ENCODE results near the gene PRM1. TPM values are rescaled to one million over a fixed set of nuclear protein-coding genes. Genes with fewer than 3 reads are reported as not detected.

The PRM1 gene
- total RNA-seq, 1 experiment from 2014 or later: not detected

DNA sequence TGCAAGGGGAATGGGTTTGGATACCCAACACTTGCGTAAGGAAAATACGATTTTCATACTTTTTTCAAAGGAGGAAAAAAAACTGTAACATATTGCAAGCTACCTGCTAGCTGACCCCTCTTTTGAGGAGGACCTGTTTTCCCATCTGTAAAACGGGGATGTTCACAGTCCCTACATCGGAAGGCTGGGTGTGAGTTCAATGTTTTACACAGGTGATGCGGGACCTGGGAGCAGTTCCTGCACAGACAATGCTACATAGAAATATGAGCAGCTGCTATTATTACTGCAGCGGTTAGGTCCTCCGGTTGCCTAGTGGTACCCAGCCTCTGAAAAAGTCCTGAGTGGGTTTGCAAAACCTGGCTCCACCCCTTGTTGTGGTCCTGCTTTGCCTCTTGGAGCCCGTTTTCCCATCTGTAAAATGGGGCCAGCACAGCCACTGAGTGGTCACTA lies 28.6 kb downstream of the PRM1 start:
- no peak overlapping the region for H3K27ac ChIP-seq (ENCODE audit: low read length)
- H3K9me3 ChIP-seq (ENCODE audit: control insufficient read depth, insufficient read depth, low read depth, low read length): no peaks in the 10 kb centered on the region
- in situ Hi-C loops (cut with HindIII; ENCODE audit: low pct_unique_long_range_greater_than_20kb, low sequenced_read_pairs) (no loop called here), intact Hi-C loops (cut with micrococcal nuclease; ENCODE audit: unreplicated experiment) (no loop called here)
- H3K36me3 ChIP-seq (ENCODE audit: control insufficient read depth, insufficient read depth, low read length): no peaks in the 10 kb centered on the region
- ATAC-seq (no peak), DNase-seq (ENCODE audit: low read depth, low spot score) (no peak)
- ChIA-PET CTCF (no interaction called here), POLR2A (no interaction called here)
- H3K4me3 ChIP-seq (ENCODE audit: low read depth in 2 of 2, low read length in 2 of 2): no peak overlapping the region
- BruUV-seq (replicated peaks): no TSS peak
- no peaks in the 10 kb centered on the region for H3K27me3 ChIP-seq (ENCODE audit: control insufficient read depth, insufficient read depth, low read length)
- H3K4me1 ChIP-seq (ENCODE audit: control insufficient read depth, insufficient read depth, low read length): peaks cover 8% of the 10 kb centered on the region; the same call in 1 of the 2 replicates
- no peak for TF ChIP-seq CTCF (IDR thresholded peaks at IDR 0.05)

GRCh38 chr16:11251525-11252481 lies 29.3 kb downstream of the PRM1 start:
- peaks cover 8% of the 10 kb centered on the region; the same call in 1 of the 2 replicates for H3K4me1 ChIP-seq (ENCODE audit: control insufficient read depth, insufficient read depth, low read length)
- H3K4me3 ChIP-seq (ENCODE audit: low read depth in 2 of 2, low read length in 2 of 2): no peak overlapping the region
- DNase-seq (ENCODE audit: low read depth, low spot score) (no peak), ATAC-seq (no peak)
- in situ Hi-C loops (cut with HindIII; ENCODE audit: low pct_unique_long_range_greater_than_20kb, low sequenced_read_pairs): no loop called here
- no peaks in the 10 kb centered on the region for H3K27me3 ChIP-seq (ENCODE audit: control insufficient read depth, insufficient read depth, low read length)
- intact Hi-C loops (cut with micrococcal nuclease; ENCODE audit: unreplicated experiment): no loop called here
- TF ChIP-seq, protein P1, sequence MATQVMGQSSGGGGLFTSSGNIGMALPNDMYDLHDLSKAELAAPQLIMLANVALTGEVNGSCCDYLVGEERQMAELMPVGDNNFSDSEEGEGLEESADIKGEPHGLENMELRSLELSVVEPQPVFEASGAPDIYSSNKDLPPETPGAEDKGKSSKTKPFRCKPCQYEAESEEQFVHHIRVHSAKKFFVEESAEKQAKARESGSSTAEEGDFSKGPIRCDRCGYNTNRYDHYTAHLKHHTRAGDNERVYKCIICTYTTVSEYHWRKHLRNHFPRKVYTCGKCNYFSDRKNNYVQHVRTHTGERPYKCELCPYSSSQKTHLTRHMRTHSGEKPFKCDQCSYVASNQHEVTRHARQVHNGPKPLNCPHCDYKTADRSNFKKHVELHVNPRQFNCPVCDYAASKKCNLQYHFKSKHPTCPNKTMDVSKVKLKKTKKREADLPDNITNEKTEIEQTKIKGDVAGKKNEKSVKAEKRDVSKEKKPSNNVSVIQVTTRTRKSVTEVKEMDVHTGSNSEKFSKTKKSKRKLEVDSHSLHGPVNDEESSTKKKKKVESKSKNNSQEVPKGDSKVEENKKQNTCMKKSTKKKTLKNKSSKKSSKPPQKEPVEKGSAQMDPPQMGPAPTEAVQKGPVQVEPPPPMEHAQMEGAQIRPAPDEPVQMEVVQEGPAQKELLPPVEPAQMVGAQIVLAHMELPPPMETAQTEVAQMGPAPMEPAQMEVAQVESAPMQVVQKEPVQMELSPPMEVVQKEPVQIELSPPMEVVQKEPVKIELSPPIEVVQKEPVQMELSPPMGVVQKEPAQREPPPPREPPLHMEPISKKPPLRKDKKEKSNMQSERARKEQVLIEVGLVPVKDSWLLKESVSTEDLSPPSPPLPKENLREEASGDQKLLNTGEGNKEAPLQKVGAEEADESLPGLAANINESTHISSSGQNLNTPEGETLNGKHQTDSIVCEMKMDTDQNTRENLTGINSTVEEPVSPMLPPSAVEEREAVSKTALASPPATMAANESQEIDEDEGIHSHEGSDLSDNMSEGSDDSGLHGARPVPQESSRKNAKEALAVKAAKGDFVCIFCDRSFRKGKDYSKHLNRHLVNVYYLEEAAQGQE (IDR thresholded peaks at IDR 0.05; ENCODE audit: insufficient read depth in 1 of 2, low read depth in 2 of 2, low read length in 1 of 2): no peak
- TF ChIP-seq POLR2AphosphoS5 (IDR thresholded peaks at IDR 0.05; ENCODE audit: low read depth, low read length) (no peak), TCF7L2 (IDR thresholded peaks at IDR 0.05; ENCODE audit: low read depth, low read length) (no peak), SIN3A (IDR thresholded peaks at IDR 0.05; ENCODE audit: borderline replicate concordance, insufficient read depth, low read depth, low read length) (no peak)
- H3K36me3 ChIP-seq (ENCODE audit: control insufficient read depth, insufficient read depth, low read length): no peaks in the 10 kb centered on the region
- POLR2A ChIA-PET: interaction anchor here (0.7 kb wide), 1 partner anchor 77 kb away, joined by 4 read pairs; no protein-coding TSS in a partner anchor
- BruUV-seq (replicated peaks): no TSS peak
- H3K27ac ChIP-seq (ENCODE audit: low read length): no peak overlapping the region
- CTCF ChIA-PET: interaction anchor here (0.6 kb wide), 1 partner anchor 298 kb away, joined by 11 read pairs; no protein-coding TSS in a partner anchor
- no peaks in the 10 kb centered on the region for H3K9me3 ChIP-seq (ENCODE audit: control insufficient read depth, insufficient read depth, low read depth, low read length)

Measured in Panc1 (cell line).